G401.6 (cell line): Measurements from ENCODE around the gene DOCK9.

Experiments used
- FAIRE-seq: peaks from 2 replicates; lab custom pipeline; 2012; peaks lifted over from hg19 to GRCh38; lab: Jason Lieb, UNC

Gene DOCK9

DNA sequence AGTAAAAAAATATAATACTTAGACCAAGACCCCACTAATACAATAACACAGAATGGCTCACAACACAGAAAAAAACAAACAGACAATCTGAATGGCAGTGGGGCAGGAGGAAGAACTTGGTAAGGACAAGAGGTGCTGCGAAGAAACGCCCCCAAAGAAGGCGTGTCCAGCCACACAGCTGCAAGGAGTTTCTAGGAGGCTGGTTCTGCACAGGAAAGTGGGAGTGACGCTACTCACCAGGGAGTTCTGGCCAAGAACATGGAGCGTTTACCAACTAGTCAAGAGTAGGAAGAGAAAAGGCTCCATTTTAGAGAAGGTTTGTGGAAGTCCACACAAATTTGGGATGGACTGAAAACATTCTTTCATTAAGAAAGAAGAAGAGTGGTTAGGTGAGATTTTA is 130.1 kb downstream of the DOCK9 start:
- no peak for FAIRE-seq

- no peak for FAIRE-seq
Measured at GRCh38 chr13:98846986-98847385, 130.9 kb downstream of the DOCK9 start.

GRCh38 chr13:98846521-98846920 is 131.3 kb downstream of the DOCK9 start:
- FAIRE-seq: no peak

DNA sequence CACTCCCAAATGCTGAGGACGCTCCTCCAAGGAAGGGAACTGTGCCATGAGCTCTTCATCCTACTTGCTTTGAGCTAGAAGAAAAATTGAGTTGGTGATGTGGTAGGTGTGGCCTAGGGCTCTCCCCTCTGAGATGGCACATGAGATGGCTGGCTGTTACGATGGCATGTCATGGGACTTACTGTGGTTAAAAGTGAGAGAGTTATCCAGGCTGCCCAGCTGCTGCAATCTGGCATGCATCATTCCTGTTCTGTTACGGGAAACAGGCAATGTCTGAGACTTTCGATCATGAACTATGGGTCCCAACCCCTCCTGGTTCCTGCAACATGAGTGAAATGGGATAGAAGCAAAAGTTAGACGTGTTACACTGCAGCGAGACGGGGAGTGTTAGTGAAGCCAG is 132.1 kb downstream of the DOCK9 start:
- no peak for FAIRE-seq

- FAIRE-seq: no peak
Measured at GRCh38 chr13:98844021-98844420, 133.8 kb downstream of the DOCK9 start.

DNA sequence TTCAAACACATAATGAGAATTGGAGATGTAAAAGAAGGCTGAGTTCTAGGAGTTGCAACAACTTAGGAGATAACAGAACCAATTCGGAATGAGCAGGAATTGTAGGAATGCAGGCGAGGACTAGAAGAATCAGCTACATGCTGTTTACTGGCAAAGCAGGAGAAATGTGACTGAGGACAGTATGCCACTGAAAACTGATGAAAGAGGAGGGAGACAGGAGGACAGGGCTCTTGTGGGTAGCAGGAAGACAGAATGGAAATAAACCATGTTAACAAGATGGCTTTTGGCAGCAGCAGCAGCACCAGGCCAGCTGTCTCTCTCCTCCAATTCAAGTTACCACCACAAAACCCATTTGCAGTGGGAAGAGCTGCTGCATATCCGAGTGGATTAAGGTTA is 134.4 kb downstream of the DOCK9 start:
- FAIRE-seq: no peak

GRCh38 chr13:98842858-98843481 is 134.9 kb downstream of the DOCK9 start:
- peak; percentile 75 for FAIRE-seq

DNA sequence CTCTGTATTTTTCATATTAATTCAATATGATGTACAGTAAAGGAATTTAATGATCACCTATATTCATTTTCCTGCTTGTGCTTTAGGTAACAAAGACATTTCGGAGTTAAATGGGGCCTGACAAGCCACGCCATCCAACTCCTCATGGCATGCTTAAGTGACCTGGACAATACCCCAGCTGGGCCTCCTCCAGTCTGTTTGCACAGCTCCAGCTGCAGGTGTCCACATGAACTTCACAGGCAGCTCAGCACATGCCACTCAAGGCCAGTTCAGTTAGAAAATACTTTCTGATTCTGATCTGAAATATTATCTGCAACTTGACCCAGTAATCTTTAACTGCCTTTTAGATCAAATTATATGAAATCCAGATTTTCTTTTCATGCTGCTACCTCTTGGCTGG is 135.8 kb downstream of the DOCK9 start:
- FAIRE-seq: no peak

GRCh38 chr13:98839856-98840769 is 137.8 kb downstream of the DOCK9 start:
- no peak for FAIRE-seq

DNA sequence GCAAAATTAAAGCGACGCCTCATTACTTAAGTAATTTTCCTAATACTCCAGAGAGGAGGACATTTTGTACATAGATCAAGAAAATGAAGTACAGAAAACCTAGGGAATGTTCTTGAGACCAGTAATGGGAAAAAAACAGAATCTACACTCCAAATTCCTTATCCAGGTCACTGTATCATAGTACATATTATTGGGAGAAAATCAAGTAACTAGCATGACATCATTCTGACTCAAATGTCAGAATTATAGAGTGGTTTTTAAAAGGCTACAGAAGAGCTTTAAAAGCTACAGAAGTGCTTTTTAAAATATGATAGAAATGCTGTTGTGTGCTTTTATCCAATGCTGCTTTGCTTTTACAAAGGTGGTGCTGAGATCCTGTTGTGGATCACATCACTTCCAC is 139.1 kb downstream of the DOCK9 start:
- no peak for FAIRE-seq

DNA sequence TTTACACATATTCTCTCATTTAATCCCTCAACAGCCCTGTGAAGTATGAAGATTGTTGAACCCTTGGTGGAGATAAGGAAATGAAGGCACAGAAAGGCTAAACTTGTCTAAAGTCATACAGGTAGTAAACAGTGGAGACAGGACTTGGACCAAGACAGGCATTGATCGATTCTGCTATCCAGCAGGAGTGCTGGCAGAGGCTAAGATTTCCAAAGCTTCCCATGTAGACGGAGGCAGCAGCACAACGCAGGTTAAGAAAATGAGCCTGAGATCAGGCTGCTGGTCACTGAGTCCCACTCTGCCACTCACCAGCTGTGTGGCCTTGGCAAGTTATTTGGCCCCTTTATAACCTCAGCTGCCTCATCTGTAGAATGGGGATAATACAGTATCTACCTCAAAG is 140.0 kb downstream of the DOCK9 start:
- FAIRE-seq: no peak

DNA sequence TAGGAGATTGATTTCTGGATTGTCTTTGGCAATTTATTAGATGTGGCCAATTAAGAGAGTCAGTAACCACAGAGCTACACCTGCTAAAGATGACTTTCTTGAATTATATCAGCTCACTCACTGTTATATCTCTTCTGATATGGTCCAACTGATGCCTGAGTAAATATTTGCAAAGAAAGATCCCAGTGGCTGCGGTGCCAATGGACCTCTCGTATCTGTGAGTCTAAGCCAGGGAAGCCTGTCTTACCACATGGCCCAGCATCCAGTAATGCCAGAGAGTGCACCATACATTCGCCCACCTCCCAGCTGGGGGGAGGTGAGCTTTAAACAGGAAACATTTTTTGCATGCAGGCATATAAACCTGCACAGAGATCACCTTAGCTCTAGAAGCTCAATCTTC is 142.7 kb downstream of the DOCK9 start:
- FAIRE-seq: no peak

- no peak for FAIRE-seq
Measured at GRCh38 chr13:98834254-98834960, 143.5 kb downstream of the DOCK9 start.

DNA sequence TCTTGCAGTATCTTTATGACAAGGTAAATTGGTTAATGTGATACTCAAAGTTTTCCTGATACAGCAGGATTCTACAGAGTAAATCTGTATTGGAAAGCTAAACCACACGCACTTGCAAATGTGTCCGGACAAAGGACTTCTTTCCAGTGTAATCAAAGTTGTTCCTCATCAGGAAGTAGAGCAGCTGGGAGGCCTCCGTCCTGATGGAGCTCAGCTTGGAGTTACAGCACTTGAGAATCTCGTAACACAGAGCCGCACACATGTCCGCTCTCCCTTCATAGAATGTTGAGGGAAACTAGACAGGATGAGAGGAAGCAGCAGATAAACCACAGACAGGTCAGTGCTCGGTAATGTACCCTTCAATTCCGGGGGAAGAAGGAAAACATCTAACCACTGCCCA is 146.6 kb downstream of the DOCK9 start:
- FAIRE-seq: no peak

GRCh38 chr13:98829541-98829940 is 148.3 kb downstream of the DOCK9 start:
- no peak for FAIRE-seq

DNA sequence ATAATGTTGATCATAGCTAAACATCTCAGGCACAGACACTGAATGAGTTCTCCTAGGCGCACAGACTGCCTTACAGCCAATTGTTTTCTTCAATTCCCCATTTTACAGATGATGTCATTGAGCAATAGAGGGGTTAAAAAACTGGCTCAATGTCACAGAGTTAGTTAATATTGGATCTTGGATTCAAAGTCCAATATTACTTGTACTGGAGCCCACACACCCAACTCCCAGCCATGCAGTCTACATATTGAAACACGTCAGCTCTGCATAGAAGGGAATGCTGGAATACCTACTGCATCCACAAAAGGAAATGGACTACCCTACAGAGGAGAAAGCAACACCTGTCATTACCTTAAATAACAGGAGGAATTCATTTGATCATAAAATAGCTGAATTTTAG is 149.2 kb downstream of the DOCK9 start:
- FAIRE-seq: no peak

DNA sequence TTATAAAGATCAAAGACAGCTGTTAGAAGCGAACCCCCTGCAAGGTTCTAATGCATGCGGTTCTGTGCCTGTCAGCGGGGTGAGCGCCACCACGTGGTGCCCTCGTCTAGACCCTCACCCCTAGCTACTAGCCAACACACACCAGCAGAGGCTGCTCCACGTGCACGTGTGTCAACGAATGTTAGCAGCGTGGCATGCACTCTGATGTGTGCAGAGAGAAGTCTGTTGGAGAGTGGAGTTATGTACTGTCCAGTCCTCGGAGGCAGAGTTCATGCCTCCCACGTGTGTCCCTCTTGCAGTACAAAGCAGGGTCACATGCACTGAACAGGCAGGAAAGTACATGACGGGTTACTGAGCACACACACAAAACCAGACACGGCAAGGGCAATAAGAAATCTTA is 150.4 kb downstream of the DOCK9 start:
- no peak for FAIRE-seq

DNA sequence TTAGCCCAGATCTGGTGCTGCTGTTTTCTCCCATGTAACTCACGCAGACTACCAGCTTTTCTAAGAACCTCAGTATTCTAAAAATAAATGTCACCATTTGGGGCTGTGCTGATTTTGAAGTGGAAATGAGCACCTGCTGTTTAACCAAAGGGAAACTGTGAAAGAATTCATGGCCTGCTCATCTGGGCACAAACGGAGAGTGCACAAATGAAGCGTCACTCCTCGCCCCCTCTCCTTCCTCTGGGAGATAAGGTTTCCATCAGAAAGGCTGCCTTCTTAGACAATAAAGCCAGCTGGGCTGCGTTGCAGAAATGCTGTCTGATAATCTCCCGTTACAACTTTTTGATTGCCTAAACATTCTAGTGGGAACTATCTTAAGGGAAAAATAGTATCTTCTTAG is 151.7 kb downstream of the DOCK9 start:
- no peak for FAIRE-seq

- no peak for FAIRE-seq
Measured at GRCh38 chr13:98825659-98826058, 152.2 kb downstream of the DOCK9 start.

DNA sequence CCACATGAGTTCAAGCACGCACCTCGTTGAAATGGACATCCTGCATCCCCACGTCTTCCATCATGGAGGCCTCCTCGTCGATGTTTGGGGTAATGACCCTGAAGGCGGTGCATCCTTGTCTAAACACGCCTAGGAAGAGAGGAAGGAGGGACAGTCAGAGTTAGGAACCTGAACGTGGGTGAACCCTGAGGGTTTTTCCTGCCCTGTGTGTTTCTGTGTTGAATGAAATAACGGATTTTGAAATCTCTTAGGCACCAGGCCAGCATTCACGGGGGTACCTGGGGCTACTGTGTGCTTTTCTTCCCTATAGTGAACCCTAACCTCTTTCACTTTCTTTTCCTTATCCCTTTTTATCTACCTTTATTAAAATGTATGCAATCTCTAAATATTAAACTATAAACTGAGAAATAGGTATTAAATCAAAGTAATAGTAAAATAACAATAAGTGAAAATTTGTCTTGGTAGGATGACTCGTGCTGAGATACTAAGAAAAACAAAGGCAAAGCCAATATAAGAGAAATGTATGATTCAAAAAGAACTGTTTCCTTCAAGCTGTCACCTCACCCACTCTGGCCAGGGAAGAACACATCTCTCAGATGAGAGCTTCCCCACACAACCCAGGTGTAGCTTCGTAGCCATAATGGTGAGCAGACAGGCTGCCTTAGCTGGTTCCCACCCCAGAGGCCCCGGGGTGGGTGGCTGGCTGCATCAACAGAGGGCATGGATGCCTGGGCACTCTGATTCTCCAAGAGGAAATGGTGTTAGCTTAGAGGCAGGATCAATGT is 153.3 kb downstream of the DOCK9 start:
- FAIRE-seq: no peak

GRCh38 chr13:98823442-98823841 is 154.4 kb downstream of the DOCK9 start:
- FAIRE-seq: no peak

GRCh38 chr13:98822225-98822606 is 155.6 kb downstream of the DOCK9 start:
- FAIRE-seq: no peak
